Ramos (cell line): ENCODE measurements around the gene AKAP8L.
"Not testable (repeated sequence)": the region's sequence is repeated elsewhere in the genome, so short reads cannot be mapped to it uniquely, and the experiment has no call there.

ENCODE experiments used
- in situ Hi-C: fragments of 300-500 bp; cut with MboI; formaldehyde crosslinking; loops from one replicate; pipeline ENCODE4 v1.14.3; 2022; ENCODE audit warnings: low sequenced_read_pairs; ENCODE audit not compliant: unreplicated experiment

Gene AKAP8L

GRCh38 chr19:15421721-15422260, 3.0 kb upstream of the AKAP8L start:
- in situ Hi-C loops = no loop called here

GRCh38 chr19:15421136-15421695, 2.4 kb upstream of the AKAP8L start:
- in situ Hi-C loops = no loop called here

- in situ Hi-C loops = loop anchor here (5.0 kb wide), 1 partner anchor 138 kb away; no protein-coding TSS in a partner anchor
These were observed 731 bp upstream of the AKAP8L start for GRCh38 chr19:15419413-15420025.

GRCh38 chr19:15418231-15418578, 583 bp downstream of the AKAP8L start:
- in situ Hi-C loops = loop anchor here (5.0 kb wide), 1 partner anchor 139 kb away; no protein-coding TSS in a partner anchor

- in situ Hi-C loops = loop anchor here (5.0 kb wide), 1 partner anchor 140 kb away; no protein-coding TSS in a partner anchor
These were observed 1.1 kb downstream of the AKAP8L start for GRCh38 chr19:15417699-15418098.

- in situ Hi-C loops = no loop called here
These were observed 6.0 kb downstream of the AKAP8L start for GRCh38 chr19:15412832-15413231.

- in situ Hi-C loops = not testable (repeated sequence)
These were observed 7.4 kb downstream of the AKAP8L start for GRCh38 chr19:15411351-15411750.

GRCh38 chr19:15404780-15405211, 14.0 kb downstream of the AKAP8L start:
- in situ Hi-C loops = no loop called here

GRCh38 chr19:15404097-15404779, 14.6 kb downstream of the AKAP8L start:
- in situ Hi-C loops = no loop called here

- in situ Hi-C loops = no loop called here
These were observed 15.6 kb downstream of the AKAP8L start for GRCh38 chr19:15403151-15403531.

- in situ Hi-C loops = no loop called here
These were observed 16.2 kb downstream of the AKAP8L start for GRCh38 chr19:15402411-15403150.

GRCh38 chr19:15401397-15401710, 17.4 kb downstream of the AKAP8L start:
- in situ Hi-C loops = no loop called here

- in situ Hi-C loops = no loop called here
These were observed 18.0 kb downstream of the AKAP8L start for GRCh38 chr19:15400521-15401396.

- in situ Hi-C loops = no loop called here
These were observed 19.2 kb downstream of the AKAP8L start for GRCh38 chr19:15399635-15400034.

GRCh38 chr19:15399234-15399515, 19.6 kb downstream of the AKAP8L start:
- in situ Hi-C loops = no loop called here

GRCh38 chr19:15398501-15399233, 20.1 kb downstream of the AKAP8L start:
- in situ Hi-C loops = no loop called here

- in situ Hi-C loops = no loop called here
These were observed 21.0 kb downstream of the AKAP8L start for GRCh38 chr19:15397782-15398181.

- in situ Hi-C loops = no loop called here
These were observed 21.6 kb downstream of the AKAP8L start for GRCh38 chr19:15397236-15397635.

- in situ Hi-C loops = no loop called here
These were observed 22.4 kb downstream of the AKAP8L start for GRCh38 chr19:15396436-15396835.
